IPS DF 4.7 (cell line): ENCODE measurements around the gene PKP4.

Source experiments
- DNase-seq: peaks from one replicate; pipeline ENCODE4 v3.0.0-alpha.2; 2013; ENCODE audit warnings: low spot score; ENCODE audit errors: extremely low read depth

The PKP4 gene

GRCh38 chr2:158539176-158540005, 82.6 kb downstream of the PKP4 start:
- DNase-seq, result no peak

- DNase-seq, result no peak
Measured at GRCh38 chr2:158542577-158542976, 85.8 kb downstream of the PKP4 start.

GRCh38 chr2:158543957-158544356, 87.2 kb downstream of the PKP4 start:
- no peak for DNase-seq

- no peak for DNase-seq
Measured at GRCh38 chr2:158544998-158545397, 88.2 kb downstream of the PKP4 start.

DNA sequence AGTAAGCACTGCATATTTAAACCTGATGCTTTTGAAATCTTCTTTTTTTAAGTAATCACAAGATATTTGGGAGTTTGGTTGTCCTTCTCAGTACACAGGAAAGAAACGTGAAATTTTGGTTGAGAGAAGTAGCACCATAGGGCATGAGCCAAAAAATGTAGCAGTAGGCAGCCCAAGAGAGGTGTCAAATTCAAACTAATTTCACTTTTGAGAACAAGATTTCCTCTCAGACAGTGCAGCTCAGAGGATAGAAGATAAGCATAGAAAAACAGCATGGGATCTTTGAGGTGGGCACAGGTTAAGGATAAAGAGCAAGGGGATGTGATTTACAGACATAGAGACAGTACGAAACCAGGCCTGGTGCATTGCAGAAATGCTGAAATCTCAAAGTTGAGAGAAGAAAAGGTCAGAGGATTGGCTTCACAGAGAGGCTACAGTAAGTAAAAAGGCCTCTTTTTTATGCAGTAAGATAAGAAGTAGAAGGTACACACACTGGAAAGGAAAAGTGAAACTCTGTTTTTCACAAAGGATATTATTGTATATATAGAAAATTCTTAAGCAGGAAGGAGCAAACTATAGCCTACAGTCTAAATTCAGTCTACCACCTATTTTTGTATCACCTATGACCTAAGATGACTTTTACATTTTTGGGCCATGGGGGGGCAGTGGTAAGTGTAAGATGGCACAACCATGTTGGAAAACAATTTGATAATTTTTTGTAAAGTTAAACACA, 89.8 kb downstream of the PKP4 start:
- DNase-seq, result no peak

GRCh38 chr2:158553257-158553656, 96.5 kb downstream of the PKP4 start:
- no peak for DNase-seq

- DNase-seq, result no peak
Measured at GRCh38 chr2:158554996-158555395, 98.2 kb downstream of the PKP4 start.

GRCh38 chr2:158556124-158556523, 99.4 kb downstream of the PKP4 start:
- no peak for DNase-seq

DNA sequence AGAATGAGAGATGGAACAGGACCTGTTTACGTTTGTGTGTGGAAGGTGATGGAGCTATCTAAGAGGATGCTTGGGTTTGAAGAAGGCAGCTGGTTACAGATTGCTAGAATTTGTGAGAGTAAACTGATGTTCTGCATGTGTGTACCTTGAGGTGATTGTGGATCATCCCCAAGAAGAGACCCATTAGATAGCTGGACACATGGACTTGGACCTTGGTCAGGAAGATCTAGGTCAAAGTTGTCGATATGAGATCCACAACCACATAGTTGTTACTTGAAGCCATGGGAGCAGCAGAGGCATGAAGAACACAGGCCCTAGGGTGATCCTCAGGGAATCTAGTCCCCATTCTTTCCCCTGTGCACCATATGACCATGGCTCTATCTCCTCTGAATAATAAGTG, 101.0 kb downstream of the PKP4 start:
- no peak for DNase-seq

DNA sequence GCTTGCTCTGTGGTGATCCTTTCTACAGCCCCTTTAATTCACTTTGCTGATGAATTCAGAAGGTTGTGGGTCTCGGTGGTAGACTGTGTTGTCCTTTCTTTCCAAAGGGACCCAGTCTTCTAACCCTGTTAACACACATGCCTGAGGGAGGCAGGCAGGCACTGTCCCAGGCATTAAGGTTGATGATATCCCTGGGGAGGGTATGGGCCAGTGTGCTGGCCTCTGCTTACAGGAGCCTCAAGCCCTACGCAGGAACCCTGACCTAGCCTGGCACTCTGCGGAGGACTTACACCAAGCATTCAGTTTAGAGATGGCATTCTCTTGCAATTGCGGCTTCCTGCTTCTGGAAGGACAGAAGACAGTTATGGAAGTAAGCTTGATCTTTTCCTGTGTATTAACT, 102.5 kb downstream of the PKP4 start:
- no peak for DNase-seq

DNA sequence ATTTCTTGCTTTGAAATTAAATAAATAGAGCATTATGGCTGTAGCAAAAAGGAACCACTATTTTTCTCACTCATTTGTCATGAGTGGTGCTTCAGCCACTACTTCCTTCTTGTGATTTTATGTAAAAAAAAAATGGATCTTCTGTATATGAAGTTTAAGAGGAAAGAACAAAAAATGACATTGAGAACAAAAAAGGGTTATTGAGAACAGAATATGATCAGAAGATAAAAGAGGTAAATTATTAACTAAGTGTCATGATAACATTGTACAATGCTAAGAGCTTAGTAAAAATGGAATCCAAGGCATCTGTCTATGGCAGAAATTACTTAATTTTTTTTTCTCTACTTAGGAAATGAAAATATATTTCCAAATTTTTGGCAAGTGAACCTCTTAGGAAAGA, 103.5 kb downstream of the PKP4 start:
- no peak for DNase-seq

- DNase-seq, result no peak
Measured at GRCh38 chr2:158561054-158561453, 104.3 kb downstream of the PKP4 start.

DNA sequence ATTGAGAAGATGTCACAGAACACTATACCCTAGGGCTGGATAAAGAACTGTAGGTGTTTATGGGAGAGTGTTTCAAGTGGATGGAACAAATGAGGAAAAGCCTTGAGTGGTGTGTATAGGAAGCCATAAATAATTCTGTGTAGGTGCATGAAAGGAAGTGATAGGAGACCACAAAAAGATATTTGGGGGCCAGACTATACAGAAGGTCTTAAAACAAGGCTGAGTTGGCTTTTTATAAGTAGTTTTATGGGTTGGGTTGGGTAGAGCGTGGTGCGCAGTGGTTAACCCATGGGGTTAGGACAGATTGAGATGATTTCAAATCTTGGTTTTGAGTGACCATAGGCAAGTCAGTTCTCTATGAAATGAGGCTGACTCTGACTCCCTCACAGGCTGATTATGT, 110.5 kb downstream of the PKP4 start:
- DNase-seq, result no peak

- no peak for DNase-seq
Measured at GRCh38 chr2:158569284-158569683, 112.5 kb downstream of the PKP4 start.

DNA sequence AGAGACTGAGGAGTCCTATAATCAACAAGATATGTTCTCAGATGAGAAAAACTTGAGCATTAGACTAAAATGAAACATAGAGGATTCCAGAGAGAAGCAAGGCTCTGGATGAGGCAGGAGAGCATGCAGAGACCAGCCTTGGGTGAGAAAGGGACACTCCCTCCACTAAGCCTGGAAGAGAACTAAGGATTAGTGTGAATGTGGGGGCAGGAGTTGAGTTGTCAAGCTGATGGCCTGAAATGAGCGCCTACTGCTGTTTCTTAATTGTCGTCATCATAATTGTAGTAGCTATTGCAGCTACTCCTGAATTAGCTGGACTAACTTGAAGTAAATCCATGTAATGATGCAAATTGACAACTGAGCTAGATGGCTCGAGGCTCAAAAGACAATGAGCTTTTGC, 114.1 kb downstream of the PKP4 start:
- no peak for DNase-seq

DNA sequence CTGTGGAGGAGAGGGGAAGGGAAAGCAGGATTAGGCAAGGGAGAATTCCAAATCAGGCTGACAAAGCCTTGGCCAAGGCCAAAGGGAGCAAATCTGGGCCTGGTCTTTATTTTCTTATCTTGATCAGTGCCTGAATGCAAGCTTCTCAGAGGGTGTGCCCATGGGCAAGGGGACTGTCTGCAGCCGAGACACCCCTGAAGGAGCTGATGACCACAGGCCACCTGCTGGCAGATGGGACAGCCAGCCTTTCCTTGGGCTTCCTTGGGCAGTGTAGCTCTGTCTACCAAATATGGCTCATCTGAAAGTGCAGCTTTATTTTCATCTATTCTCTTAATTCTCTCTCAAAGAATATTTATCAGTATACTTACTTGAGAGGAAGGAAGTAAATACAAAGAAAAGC, 117.0 kb downstream of the PKP4 start:
- DNase-seq, result no peak

DNA sequence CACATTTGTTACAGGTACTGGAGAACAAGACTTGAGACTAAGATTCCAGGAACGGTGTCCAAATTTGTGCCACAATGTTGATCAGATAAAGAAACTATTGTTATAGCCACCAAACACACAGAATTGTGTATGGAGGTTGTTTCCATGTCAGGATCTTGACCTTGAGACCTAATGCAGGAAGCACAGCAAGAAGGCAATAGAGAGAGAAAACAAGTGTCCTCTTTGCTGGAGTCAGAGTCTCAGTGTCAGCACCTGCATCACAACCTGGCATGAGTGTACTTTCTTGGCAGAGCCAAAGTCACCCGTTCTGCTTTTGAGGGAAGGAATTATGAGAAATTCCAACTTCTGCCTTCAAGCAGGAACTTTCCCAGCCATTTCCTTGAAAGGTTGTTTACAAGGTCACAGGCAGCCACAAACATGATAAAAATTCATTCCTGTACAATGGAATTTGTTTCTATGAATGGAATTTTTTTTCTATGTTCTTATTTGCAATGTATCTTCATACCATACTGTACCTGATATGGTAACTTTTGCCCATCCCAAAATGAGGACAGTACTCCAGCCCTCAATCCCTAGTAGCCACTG, 118.4 kb downstream of the PKP4 start:
- DNase-seq, result no peak

- no peak for DNase-seq
Measured at GRCh38 chr2:158577141-158577540, 120.4 kb downstream of the PKP4 start.

- no peak for DNase-seq
Measured at GRCh38 chr2:158578703-158579330, 122.1 kb downstream of the PKP4 start.

DNA sequence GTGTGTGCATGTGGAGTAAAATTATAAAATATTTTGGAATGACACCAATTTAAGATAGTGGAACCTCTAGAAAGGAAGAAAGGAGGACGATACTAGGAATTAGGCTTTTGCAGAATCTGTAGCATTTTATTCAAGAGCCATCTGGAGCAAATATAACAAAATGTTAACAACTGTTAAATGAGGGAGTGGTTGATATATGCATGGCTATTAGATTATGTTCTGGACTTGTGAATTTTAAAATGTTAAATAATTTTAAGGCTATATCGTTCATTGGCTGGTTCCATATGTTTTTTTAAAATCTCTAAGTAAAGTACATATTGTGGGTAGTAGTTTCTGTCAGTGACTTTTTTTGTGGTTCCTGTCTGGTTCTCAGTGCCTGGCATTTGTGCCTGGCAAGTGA, 123.2 kb downstream of the PKP4 start:
- DNase-seq, result no peak

DNA sequence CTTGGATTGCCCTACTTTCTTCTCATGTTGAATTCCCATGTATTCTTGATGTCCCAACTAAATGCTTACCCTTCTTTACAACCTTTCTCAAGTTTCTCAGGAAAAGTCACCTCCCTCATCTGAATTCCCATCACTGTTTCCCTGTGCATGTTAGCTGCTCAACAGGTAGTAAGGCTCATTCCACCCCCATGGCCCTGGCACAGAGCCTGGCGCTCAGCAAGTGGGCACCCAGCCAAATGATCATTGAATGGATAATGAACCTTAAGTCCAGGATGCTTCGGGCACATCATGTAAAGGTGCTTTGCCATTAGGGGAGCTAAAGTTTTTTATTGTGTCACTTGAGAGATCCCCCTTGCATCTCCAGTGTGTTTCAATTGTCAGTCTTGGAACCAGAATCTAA, 124.0 kb downstream of the PKP4 start:
- DNase-seq, result no peak

DNA sequence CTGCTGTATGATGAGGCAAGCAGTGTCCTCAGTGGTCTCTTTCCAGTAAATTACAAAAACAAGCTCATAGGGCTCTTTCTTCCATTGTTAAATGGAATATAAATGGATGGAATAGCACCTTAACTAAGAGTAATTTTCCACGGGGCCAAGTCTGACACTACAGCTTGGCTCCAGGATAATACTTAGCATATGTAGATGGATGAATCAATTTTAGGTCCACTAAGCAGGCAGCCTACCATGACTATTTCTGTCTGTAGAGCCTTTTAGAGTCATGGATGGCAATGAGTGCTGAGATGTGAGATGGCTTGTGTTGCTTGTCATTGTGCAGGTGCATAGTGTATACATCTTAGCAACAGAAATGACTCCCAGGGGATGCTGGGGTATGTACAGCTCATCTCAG, 125.9 kb downstream of the PKP4 start:
- DNase-seq, result no peak
